D341Med (cell line): Measurements from ENCODE around the gene KCNN1.

Experiments
- DNase-seq: peaks from one replicate; pipeline ENCODE4 v3.0.0; 2012; ENCODE audit warnings: low spot score

Gene KCNN1

DNA sequence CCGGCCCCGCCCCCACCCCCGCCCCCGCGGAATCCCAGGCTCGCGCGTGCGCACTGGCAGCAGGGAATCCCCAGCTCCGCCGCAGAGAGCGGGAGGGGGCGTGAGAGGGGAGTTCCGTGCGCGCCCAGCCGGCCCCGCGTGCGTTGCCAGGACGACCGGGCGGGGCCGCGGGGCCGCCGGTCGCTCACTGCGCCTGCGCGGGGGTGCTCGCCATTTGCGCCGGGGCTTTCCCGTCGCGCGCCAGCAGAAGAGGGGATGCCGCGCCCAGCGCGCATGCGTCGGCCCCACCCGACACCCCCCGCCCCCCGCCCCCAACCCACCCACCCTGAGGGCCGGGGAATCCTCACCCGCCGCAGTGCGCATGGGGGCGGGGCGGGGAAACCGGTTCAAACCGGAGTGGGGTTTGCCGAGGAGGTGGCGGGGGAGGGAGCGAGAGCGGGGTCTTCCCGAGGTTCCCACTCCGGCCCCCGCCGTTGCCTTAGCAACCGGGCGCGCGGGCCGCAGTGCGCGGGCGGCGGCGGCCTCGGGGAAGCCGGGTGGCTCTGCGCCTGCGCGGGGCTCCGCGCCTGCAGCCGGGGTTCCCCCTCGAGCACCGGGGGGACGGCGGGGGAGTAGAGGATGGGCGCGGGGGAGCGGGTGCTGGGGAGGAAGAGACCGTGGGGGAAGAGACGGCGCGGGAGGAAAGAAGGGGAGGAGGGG lies 18.9 kb upstream of the KCNN1 start:
- peak; percentile 98 for DNase-seq

DNA sequence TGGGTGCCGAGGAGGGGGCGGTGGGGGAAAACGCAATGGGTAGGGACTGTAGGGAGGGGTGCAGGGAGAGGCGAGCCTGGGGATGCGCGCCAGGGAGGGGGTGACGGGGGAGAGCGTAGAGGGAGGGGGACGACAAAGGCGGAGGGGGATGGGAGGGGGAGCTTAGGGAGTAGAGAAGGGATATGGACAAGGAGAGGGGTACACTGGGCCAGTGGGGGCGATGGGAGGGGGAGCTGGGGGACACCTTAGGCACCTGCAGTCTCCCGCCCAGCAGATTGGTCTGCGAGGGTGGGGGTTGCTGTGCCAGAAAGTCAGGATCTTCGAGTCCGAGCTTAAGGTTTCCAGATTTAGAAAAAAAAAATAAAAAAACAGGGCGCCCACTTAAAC lies 18.4 kb upstream of the KCNN1 start:
- no peak for DNase-seq

DNA sequence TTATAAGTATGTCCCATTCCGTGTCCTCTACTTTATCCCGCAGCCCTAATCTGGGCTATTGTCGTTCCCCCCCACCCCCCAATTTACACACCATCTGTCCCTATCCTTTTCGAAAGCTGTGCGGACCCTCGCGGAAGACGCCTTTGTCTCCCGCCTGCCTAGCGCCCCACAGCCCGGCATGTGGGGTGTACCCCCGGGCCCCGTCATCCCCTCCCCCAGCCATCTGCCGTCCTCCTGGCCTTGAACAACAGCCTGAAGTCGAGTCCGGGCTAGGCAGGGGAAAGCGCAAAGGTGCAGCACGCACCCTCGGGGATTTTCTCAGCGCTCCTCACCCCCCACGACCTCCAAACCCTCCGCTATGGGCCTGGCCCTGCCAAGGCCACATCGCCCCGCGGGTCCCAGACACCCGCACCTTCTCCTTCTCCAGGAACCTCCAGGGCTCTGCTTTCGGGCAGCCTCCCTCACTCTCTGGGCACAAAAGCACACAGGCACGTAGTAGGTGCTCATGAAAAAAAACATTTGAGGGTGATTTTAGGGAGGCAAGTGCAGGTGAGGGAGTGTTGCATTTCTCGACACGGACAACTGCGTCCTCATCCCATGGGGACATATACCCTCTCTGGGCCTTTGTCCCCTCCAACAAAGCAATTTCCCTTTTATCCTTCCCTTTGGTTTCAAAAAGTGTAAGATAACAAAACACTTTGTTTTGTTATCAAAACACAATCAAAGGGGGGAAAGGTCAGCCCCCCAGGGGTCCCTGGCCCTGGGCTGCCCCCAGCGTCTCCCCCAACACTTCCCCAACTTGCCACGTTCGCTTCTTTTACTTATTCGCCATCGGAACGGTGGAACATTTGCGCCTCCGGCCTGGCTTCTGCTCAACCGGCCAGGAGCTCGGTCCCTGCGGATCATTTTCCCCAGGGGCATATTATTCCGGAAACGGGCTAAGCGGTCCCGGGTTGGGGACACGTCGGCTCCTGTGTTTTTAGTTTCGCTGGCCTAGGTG lies 17.7 kb upstream of the KCNN1 start:
- DNase-seq: peak; percentile 86

DNA sequence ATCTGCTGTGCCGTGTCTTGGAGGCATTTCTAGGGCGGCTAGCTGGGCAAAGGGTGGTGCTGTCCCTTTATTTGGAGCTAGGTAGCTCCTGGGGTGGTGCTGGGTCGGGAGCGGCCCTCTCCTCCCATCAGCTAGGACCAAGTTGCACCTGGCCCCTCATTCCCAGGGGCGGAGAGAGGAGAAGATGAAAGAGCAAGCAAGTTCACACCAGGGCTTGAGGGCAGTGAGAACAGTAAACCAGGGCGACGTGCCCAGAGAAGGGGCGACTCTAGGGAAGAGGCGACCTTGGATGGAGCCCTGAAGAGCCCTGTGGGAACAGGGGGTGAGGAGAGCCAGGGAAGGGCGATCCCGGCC lies 17.0 kb upstream of the KCNN1 start:
- DNase-seq: no peak

DNA sequence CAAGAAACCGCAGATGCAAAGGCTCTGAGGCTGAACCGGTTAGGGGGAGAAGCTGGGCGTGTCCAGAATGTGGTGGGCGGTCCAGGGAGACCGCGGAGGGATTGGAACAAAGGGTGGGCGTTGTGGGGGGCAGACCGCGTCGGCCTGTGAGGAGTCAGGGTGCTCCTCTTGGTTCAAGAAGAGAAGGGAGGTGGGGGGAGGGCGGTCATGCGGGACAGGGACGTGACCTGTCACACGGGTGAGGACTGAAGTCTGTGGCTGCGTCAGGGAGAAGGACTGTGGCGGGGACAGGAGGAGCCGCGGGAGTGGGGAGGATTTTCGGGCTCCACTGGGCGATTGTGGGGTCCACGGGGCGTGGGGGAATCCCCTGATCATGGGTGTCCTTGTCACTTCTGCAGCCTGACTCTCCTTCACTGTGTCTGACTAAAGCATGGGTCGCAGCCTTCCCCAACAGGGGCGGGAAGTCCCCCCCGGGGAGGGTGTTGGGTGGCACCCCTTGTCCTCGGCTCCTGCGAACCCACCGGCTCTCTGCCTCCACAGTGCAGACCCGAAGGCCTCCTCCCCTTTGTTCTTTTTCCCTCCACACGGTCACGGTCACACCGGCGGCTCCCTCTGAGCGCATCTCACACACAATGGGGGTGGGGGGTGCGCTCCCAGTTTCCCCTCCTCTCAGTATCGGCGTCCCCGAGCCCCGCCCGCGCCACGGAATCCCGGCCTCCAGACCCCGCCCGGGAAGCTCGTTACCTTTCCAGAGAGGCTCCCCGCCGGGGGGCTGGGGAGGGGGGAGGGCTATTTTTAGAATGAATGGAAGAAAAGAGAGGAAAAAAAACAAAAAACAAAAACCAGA lies 16.4 kb upstream of the KCNN1 start:
- no peak for DNase-seq

DNA sequence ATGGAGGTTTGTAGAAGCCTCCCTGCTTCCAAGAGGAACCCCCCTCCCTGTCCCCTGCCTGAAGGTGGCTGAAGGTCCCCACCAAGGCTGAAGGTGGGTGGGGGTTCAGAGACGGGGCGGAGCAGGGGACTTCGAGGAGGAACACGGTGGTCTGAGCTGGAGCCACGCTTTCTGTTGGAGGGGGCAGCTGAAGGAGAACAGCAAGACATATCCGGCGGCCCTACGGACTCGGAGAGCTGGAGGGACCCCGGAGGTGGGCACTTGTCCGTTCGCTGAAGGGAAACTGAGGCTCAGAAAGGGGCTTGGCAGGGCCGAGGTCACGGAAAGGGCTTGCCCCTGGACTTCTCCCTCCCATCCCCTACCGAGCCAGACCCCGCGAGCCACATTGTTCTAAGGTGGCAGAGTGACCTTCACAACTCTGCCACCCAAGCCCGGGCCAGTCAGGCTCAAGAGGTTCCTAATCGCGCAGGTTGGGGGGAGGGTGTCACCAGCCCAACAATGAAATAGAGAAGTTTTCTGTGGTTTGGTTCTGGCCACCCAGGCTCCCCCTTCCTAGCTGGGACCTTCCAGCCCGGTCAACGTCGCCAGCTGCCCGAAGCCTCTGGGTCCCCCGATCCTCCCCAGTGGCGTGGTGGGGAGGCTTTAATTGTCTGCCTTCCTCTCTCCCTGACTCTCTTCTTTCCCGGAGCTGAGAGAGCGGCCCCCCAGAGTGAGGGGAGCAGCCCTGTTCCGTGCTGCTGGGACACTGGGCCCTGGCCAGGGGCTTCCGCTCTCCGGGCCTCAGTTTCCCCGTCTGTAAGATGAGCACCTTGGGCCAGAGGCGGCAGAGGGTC lies 15.5 kb upstream of the KCNN1 start:
- DNase-seq: no peak

DNA sequence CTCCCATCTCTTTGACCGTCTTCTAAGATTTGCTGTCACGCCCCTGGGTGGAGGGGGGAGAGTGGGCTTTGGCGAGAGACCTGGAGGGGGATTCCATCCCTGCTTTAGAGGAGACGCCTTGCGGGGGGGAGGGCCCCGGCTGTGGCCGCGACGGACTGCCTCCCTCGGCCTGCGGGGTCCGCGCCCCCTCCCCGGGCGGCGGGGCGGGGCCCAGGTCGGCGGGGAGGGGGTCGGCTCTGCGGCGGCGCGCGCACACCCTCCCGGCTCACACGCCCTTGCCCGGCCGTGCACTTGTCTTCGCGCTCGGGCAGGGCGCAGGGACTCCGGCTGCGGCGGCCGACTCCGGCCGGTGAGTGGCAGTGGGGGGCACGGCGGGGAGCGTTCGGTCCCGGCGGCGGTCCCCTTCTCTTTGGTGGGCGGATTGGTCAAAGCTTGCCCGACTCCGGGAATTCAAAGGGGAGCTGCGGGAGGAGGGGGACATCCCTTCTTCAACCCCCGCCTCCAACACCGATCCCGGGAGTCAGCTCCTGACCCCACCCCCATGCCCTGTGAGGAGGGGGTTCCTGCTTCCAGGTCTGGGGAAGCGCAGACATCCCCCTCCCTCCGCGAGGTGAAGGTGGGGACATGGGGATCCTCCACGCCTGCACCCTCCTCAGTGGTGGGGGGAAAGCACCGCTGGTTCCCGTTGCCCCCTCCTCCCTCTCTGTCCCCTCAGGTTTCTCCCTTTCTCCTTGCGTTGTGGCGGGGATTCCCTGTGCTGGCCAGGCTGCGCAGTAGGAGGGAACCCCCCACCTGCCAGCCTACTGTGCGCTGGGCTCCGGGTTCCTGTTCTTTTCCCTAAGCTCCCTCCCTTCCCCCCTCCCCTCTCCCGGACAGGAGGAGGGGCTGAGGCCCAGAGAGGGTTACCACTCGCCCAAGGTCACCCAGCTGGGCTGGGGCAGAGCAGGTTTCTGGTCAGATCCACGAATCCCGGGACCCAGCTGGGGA lies 14.6 kb upstream of the KCNN1 start:
- DNase-seq: peak; percentile 67

DNA sequence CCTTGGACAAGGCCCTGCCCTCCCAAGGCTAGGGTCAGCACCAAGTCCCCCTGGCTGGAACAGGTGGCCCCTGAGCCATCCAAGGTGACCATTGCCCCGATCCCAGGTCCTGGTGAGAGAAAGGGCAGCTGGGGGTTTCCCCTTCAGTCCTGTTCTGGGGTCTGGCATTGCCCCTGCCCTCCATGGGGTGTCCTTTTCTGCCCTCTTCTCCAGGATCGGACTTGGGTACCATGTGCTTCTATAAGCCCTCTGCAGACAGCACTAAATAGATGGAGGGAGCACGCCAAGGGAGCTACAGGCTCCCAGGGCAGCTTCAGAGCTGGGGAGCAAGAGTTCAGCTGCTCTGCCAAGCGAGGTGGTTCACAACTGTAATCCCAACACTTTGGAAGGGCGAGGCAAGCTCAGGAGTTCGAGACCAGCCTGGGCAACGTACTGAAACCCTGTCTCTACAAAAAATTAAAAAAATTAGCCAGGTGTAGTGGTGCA lies 13.5 kb upstream of the KCNN1 start:
- no peak for DNase-seq

DNA sequence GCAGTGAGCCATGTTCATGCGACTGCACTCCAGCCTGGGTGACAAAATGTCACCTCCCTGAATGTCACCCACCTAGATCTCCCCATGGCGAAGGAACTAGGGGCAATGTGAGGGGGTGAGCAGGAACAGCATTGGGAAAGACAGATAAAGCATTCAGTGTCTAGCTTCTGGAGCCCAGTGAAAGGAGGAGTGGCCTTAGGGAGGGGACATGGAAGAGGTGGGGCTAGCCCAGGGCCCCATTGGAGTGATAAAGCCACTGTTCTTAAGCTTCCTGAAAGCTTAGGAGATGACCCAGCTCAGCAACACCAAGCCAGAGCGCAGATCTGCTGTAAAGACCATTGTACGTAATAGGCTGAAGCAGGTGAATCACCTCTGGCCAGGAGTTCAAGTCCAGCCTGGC lies 13.0 kb upstream of the KCNN1 start:
- DNase-seq: no peak

DNA sequence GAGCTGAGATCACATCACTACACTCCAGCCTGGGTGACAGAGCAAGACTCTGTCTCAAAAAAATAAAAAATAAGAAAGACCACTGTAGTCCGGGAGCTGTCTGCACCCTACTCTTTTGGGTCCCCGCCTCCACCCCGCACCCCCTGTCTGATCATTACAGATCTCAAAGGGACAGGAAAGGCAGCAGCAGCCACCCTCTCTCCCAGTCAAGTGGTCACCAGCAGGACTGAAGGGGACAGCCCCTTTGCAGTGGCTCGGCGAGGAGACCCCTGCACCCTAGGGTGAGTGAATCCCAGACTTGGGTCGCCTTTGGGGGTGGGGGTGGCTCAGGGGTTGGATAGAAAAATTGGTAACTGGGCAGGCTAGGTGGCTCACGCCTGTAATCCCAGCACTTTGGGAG lies 12.5 kb upstream of the KCNN1 start:
- DNase-seq: no peak

DNA sequence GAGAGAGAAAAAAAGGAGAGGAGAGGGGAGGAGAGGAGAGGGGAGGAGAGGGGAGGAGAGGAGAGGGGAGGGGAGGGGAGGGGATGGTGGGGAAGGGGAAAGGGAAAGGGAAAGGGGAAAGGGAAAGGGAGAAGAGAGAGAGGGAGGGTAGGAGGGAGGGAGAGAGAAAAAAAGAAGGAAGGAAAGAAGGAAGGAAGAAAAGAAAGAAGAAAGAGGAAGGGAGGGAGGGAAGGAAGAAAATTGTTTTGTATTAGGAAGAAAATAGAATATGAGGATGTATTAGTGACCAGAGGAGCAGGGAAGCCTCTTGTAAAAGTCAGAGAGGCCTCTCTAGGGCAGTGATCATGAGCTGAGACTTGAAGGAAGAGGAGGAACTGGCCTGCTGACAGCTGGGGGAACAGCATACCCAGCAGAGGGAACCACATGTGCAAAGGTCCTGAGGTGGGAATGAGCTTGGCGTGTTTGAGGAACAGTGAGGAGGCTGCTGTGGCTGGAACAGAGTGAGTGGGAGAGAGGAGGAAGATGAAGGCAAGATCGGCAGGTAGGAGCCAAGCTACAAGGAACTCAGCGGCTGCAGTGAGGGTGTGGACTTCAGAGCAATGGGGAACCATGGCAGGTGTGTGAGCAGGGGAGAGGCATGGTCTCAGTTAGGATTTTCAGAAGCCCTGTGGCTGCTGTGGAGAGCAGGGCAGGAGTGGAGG lies 9.6 kb upstream of the KCNN1 start:
- DNase-seq: no peak

DNA sequence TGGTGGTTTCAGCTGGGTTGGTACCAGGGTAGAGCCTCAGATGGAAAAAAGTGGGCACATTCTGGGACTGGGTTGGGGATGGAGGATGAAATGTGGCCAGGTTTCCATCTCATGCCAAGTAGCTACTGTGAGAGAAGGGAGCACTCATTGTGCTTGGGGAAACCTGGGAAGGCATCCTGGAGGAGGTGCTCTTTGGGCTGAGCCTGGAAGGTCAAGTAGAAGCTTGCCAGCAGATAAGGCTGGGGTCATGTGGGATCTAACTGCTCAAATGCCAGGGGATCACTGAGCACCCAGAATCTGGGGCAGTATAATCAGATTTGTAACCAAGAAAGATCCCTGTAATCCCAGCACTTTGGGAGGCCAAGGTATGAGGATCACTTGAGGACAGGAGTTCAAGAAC lies 9.0 kb upstream of the KCNN1 start:
- DNase-seq: no peak

DNA sequence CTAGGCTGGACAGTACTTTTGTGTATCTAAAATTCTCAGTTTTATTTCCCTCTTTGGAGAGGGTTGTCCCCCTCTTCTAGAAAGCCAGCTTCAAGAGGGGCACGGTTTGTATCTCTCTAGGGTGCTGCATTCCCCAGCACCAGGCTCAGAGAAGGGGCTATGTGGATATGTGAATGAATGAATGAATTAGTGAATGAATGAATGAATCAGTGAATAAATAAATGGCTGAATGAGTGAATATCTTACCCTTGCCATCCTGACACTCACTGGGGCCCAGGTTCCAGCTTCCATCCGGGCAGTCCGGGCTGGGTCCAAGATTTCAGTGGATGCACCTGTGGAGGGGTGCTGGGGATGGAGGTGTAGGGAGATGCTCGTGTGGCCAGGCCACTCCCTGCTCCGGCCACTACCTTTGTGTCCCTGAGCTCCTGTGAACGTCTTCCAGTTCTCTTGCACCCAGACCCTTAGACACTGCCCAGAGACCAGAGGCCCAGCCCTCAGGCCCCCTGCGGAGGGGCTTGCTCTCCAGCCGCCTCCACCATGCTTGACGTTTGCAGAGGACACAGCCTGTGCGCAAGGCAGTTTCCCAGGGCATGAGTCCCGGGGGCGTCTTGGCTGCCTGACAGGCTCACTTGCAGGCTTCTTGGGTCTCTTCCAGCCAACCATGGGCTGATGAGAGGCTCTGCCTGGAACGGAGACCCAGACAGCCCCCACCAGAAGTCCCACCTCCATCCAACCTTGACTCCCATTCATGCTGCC lies 2.8 kb upstream of the KCNN1 start:
- DNase-seq: no peak

DNA sequence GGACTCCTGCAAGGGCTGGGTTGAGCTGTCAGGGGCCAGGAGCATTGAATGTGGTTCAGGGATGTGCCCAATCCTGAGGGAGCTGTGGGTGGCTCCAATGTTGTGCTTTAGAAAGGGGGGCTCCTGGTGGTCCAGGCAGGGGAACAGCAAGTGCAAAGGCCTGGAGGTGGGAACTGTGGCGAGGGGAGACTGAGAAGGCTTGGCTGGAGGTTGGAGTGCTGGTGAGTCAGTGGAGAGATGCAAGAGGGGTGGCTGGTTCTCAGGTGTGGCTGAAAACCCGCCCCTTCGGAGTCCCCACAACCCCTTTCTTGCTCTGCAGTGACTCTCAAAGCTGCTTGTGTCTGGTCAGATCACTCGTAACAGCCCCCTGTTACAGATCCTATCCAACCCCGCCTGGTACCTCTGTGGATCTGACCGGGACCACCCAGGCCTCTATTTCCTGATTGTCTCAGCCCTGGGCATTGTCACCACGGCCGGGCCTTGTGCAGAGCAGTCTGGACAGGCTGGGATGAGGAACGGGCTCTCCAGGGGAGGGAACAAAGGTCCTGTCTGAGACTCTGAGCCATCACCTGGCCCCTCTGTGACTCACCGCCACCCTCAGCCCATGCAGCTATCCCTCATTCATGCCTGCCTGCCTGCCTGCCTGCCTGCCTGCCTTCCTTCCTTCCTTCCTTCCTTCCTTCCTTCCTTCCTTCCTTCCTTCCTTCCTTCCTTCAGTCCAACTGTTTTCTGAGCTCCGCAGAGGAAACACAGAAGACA lies 1.4 kb upstream of the KCNN1 start:
- peak; percentile 31 for DNase-seq

DNA sequence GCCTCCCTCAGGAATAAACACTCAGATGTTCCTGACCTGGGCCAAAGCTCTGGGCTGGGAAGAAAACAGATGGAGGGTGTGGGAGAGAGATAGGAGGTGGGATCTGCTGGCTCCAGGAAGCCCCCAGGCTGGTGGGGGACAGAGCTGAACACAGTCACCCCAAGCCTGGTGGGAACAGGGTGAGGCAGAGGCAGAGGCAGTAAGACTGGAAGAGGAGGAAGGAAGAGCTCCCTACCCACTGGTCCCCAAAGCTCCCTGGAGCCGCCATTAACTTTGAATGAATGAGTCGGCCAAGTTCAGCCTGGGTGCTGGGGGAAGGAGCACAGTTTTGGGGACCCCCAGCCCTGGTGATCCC lies 801 bp upstream of the KCNN1 start:
- DNase-seq: no peak

DNA sequence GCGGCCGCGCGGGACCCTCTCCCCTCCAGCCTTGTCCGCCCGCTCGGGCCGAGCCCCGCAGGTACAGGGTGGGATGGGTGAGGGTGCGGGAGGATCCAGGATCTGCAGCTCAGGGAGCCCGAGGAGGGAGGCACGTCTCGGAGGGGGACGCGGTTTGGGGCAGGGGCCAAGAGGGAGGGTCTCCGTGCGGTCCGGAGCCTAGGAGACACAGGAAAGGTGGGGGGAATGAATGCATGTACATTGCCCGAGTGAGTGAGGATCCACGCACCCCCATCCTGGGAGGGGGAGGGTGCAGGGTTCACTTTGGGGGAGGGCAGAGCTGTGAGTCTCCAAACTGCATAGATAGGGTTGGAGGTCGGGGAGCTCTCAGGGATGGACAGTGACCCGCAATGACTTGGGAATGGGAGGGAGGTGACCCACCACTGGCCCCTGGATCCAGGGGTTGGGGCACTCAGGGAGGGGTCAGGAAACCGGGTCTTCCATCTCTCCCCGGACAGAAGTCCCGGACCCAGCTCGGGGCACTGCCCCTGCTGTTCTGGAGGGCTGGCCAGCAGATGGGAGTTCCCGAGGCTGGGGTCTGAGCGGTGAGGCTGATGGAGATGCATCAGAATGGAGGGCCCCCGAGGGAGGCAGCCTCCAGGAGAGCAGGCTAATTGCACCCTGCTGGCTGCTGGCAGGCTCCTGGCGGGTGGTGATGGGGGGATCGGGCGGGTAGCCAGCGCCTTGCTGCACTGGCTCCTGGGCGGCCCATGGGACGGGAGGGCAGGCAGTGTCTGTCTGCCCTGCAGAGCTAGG lies 547 bp downstream of the KCNN1 start:
- peak; percentile 79 for DNase-seq

DNA sequence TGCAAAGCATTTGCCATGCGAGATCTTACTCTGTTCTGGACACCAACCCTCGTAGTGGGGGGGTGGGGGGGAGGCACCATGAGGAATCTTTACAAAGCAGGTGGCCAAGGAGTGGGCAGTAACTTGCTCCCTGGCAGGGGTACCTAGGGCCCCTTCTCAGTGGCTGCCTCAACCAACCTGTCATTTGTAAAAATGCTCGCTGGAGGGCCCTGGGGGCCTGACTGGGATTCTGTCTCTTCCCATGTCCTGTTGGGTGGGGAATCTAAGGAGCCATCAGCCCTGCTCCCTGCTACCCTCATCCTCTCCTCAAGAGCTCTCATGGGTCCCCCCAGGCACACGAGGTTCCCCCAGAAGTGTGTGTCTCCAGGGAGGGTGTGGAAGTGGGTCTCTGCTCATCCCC lies 1.5 kb downstream of the KCNN1 start:
- DNase-seq: peak; percentile 30
